ENCODE results near the gene LRRIQ4.

The LRRIQ4 gene

DNA sequence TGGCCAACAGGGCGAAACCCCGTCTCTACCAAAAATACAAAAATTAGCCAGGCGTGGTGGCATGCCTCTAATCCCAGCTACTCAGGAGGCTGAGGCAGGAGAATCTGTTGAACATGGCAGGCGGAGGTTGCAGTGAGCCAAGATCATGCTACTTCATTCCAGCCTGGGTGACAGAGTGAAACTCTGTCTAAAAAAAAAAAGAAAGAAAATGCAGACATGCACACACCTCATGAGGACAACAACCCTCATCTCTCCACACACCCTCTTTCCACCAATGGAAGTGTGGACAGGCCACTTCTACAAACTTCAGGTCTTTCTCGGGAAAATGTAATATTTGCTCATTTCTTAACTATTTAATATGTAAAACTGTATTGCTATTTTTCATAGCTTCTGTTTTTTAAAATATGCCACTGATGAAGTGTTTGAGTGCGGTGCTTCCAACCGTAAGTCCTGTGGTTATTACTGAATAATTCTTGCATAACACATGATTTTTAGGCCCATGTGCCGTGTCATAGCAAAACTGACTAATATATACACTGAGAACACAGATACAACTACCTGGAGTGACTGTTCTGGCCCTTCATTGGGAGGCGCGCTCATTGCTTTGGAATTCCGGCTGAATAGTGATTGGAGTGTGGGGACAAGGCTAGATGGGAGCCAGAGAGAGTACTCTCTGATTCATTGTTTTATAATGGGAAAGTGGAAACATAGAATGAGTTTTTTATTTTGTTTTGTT is 34.0 kb downstream of the LRRIQ4 start:
- TF ChIP-seq, protein P1, sequence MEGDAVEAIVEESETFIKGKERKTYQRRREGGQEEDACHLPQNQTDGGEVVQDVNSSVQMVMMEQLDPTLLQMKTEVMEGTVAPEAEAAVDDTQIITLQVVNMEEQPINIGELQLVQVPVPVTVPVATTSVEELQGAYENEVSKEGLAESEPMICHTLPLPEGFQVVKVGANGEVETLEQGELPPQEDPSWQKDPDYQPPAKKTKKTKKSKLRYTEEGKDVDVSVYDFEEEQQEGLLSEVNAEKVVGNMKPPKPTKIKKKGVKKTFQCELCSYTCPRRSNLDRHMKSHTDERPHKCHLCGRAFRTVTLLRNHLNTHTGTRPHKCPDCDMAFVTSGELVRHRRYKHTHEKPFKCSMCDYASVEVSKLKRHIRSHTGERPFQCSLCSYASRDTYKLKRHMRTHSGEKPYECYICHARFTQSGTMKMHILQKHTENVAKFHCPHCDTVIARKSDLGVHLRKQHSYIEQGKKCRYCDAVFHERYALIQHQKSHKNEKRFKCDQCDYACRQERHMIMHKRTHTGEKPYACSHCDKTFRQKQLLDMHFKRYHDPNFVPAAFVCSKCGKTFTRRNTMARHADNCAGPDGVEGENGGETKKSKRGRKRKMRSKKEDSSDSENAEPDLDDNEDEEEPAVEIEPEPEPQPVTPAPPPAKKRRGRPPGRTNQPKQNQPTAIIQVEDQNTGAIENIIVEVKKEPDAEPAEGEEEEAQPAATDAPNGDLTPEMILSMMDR (IDR thresholded peaks at IDR 0.05): no peak

DNA sequence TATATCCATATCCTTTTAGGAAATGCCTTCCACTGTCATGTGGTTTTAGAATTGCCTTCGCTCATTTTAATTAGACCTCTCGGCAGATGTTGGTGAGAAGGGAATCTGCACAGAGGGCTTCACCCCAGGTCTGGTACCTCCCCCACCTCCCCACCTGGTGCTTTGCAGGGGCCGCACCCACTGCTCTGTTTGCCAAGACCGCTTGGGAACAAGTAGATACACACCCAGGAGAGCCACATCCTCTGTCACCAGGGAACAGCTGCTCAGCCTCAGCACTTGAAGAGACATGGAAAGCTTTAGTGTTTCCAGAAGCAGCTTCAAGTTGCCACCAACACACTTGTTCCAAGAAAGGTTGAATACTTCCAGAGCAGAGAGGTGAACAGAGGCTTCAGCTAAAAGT is 35.2 kb downstream of the LRRIQ4 start:
- TF ChIP-seq, protein P1 (IDR thresholded peaks at IDR 0.05): no peak

DNA sequence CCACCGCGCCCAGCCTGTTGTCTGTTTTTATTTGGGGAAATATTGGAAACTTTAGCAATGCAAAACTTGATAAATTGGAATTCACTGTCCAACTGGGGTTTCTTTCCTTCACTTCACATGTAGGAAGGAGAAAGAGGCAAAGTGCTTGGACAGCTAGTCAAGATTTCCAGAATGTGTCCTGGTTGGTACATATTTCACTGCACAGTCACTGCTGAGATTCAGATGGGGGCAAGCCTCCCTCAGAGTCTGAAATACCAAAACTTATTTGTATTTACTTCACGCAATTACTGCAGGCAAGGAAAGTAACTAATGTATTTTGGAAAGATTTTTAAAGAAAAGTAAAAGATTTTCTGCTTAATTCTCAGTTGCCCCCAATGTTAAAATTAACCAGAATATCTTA is 36.1 kb downstream of the LRRIQ4 start:
- TF ChIP-seq, protein P1 (IDR thresholded peaks at IDR 0.05): no peak

DNA sequence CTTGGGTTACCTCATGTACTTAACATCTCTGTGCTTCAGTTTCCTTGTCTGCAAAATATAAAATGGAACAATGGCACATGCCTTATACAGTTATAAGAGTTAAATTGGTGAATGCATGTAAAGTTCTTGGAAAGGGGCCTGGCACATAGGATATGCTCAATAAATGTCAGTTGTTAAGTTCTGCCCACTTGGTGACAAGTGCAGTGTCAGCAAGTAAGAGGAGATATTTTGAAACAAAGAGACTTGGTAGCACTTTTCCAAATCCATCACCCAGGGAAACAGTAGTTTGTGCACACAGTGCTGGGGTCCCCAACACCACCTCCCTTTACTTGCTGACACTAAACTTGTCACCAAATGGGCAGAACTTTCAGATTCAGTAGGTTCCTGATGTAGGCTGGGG is 37.9 kb downstream of the LRRIQ4 start:
- TF ChIP-seq, protein P1 (IDR thresholded peaks at IDR 0.05): no peak

DNA sequence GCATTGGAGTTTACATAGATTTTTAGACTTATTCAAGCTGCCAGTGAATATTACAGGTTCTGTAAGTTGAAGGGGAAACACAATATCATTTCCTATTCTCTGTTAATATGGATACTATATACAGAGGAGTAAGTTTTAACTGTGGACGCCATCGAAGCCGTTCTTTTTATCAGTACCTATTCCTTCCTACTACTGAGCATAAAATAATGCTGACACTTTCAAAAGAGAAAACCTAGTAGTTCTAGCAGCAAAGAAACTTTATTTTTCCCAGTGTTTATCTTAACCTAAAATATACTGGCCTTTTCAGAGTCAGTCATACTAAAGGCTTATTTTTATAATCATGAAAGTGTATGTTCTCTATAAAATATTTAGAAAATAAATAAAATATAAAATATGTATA is 42.8 kb downstream of the LRRIQ4 start:
- TF ChIP-seq, protein P1 (IDR thresholded peaks at IDR 0.05): no peak

DNA sequence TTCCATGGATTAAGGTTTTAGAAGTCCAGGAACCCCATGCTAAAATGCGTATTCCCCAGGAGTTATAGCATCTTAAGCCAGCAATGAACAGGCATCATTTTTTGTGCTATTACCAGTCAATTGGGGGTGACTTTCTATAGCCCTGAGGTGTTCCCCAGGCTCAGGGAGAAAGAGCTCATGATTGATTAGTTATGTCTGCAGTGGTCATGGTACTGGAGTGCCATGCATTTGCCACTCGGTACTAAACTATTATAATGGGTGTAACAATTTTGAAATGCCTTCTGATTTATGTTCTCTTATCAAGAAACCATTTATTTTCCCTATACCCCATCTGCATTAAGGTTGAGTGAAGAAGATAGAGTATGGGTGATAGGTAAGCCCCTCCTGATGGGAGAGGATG is 45.1 kb downstream of the LRRIQ4 start:
- TF ChIP-seq, protein P1 (IDR thresholded peaks at IDR 0.05): no peak

DNA sequence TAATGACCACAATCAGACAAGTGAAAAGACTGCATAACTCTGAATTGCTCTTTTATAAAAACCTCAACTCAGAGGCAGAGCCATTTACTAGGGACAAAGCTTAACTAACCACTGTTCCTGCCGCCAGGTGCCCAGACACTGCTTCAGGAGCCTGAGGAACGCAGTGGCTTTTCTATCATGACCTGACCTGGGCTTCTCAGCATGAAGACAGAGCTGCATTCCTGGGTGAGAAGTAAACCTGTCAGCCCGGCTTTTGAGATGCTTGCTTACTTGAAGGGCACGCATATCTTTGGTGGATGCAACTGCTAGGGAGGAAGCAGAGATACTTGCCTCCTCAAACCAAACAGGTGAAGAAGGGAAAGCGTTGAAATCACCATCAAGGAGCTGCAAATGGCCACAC is 49.2 kb downstream of the LRRIQ4 start:
- TF ChIP-seq, protein P1 (IDR thresholded peaks at IDR 0.05): no peak

DNA sequence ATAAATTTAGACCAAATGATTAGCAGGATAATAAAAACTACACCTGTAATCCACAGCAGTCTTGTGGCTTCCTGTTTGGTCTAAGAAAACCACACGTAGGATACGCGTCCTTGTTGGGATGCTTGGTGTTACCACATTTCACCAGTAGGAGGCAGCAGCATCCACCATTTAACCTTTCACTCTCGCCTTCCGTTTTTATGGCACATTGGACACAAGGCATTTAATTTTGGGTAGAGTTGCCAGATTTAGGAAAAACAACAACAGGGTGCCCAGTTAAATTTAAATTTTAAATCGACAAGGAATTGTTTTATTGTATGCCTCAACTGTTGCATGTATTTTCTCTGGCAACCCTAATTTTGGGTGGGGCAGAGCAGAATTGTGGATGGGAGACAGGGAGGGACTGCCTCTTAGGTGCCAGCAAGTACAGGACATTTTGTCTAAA is 50.8 kb downstream of the LRRIQ4 start:
- TF ChIP-seq, protein P1 (IDR thresholded peaks at IDR 0.05): peak; percentile 97
